ENCODE results near the gene PGGHG.
"Not testable (repeated sequence)": the region's sequence is repeated elsewhere in the genome, so short reads cannot be mapped to it uniquely, and the experiment has no call there.

The PGGHG gene

DNA sequence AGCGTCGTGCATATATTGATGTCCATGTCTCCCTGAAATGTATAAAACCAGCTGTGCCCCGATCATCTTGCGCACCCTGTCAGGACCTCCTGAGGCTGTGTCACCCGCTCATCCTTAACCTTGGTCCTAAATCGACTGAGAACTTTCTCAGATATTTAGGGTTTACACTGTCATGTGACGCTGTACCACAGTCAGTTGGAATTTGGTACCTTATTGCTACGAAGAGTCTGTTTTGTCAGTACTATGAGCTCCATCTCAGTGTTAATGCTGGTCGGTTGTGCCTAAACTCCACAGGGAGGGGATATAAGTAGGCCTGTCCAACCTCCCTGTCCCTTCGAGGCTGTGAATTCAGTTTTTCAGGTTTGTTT lies 16.9 kb downstream of the PGGHG start:
- Histone ChIP-seq H3K27me3 (ENCODE audit: insufficient read depth, low read length) (no peaks in the 10 kb centered on the region), H3K4me2 (ENCODE audit: low read length) (no peak overlapping the region), H3K9me3 (ENCODE audit: low read length) (no peaks in the 10 kb centered on the region), H3K4me1 (ENCODE audit: insufficient read depth, low read length, severe bottlenecking) (peaks cover 7% of the 10 kb centered on the region), H3K9ac (ENCODE audit: low read length) (no peak overlapping the region), H3K36me3 (ENCODE audit: insufficient read depth, low read length) (no peaks in the 10 kb centered on the region), H3K9me2 (ENCODE audit: low read depth, low read length) (no peaks in the 10 kb centered on the region), H3K79me2 (ENCODE audit: insufficient read depth, low read length) (no peaks in the 10 kb centered on the region), H3F3A (ENCODE audit: insufficient read depth, low read length) (no peaks in the 10 kb centered on the region), H3K4me3 (ENCODE audit: low read depth, low read length, poor library complexity, severe bottlenecking) (no peak overlapping the region), H4K20me1 (ENCODE audit: insufficient read depth, low read length) (no peaks in the 10 kb centered on the region), H2AFZ (ENCODE audit: low read length) (no peak overlapping the region), H3K27ac (ENCODE audit: low read depth, low read length, poor library complexity, severe bottlenecking) (no peak overlapping the region)
- no peak for TF ChIP-seq CTCF (IDR thresholded peaks at IDR 0.05; ENCODE audit: low read length)
- no peak for TF ChIP-seq EZH2 (IDR thresholded peaks at IDR 0.05; ENCODE audit: borderline replicate concordance, low read length)

DNA sequence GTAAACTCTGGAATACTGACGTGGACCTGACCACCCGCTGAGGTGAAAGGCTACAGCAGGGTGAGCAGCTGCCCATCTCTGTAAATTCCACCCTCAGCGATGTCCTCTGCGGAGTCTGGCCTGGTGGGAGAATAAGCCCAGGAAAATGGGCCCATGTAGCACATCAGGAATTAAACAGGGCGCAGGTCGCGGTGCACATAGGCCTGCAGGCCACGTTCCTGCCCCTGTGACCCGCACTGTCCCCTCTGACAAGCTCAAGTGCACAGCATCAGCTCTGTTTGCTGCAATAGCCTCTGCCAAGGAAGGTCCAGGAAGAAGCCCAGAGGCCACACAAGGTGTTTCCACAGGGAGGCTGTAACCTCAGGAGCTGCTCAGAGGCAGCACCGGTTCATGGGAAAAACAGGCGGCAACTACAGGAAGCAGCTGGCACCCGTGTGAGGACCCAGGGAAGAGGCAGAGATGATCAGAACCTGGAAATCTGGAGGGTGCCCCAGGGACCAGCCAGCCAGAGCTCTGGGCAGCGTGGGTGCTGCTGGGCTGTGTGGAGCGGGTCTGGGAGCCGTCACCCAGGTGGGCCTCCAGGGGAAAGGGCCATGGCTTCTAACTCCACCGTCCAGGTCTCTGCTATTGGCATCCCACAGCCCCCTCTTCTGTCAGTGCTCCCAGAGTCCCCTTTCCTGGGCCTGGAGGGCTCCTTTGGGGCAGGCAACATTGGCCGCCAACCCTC lies 17.9 kb downstream of the PGGHG start:
- no peak overlapping the region for H3K4me2 ChIP-seq (ENCODE audit: low read length)
- H3K27ac ChIP-seq (ENCODE audit: low read depth, low read length, poor library complexity, severe bottlenecking), result no peak overlapping the region

DNA sequence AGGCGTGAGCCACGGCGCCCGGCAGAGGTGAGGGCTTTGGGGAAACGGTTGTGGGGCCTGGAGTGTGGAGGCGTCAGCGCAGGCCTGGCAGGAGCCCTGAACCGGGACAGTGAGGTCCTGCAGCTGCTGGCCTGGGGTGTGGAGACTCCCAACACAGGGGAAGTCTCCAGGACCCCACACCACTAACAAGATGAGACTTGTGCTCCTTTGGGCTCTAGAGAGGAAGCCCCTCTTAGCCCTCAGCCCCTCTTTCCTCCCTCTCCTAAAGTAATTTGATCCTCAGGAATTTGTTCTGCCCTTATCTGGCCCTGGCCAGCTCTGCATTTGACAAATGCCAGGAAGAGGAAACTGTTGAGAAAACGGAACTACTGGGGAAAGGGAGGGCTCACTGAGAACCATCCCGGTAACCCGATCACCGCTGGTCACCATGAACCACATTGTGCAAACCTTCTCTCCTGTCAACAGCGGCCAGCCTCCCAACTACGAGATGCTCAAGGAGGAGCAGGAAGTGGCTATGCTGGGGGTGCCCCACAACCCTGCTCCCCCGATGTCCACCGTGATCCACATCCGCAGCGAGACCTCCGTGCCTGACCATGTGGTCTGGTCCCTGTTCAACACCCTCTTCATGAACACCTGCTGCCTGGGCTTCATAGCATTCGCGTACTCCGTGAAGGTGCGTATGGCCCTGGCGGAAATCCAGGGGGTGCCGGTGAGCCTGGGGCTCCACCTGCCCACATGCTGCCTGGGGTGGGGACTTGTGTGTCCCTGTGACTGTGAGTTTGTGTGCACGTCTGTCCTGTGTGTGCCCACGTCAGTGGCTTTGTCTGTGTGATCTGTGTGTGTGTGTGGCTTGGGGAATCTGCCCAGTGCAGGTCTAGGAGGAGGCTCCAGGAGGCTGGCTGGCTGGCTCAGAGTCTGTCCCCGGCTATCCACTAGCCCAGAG lies 19.1 kb downstream of the PGGHG start, which contains the start of gene IFITM2:
Gene IFITM2 (plus strand): TSS at position 51 of the 943 bp plus-strand sequence. CDS start 377 bp downstream, at position 428.
- H3K27me3 ChIP-seq (ENCODE audit: insufficient read depth, low read length); H4K20me1 ChIP-seq (ENCODE audit: insufficient read depth, low read length); H3K79me2 ChIP-seq (ENCODE audit: insufficient read depth, low read length); H3K9me2 ChIP-seq (ENCODE audit: low read depth, low read length); H3K4me1 ChIP-seq (ENCODE audit: insufficient read depth, low read length, severe bottlenecking); H3K36me3 ChIP-seq (ENCODE audit: insufficient read depth, low read length); H3F3A ChIP-seq (ENCODE audit: insufficient read depth, low read length); H2AFZ ChIP-seq (ENCODE audit: low read length); H3K9me3 ChIP-seq (ENCODE audit: low read length); H3K27ac ChIP-seq (ENCODE audit: low read depth, low read length, poor library complexity, severe bottlenecking): not testable (repeated sequence)
- peak within 1 kb of the TSS; percentile 50 for H3K4me3 ChIP-seq (ENCODE audit: low read depth, low read length, poor library complexity, severe bottlenecking)
- H3K9ac ChIP-seq (ENCODE audit: low read length), result peak within 1 kb of the TSS; percentile 18; the same call in 1 of the 2 replicates
- peak within 1 kb of the TSS; percentile 42; the same call in 1 of the 2 replicates for H3K4me2 ChIP-seq (ENCODE audit: low read length)

More for the DNA sequence above, 17.9 kb downstream of the PGGHG start:
- Histone ChIP-seq H2AFZ (ENCODE audit: low read length) (no peak overlapping the region), H3K9me3 (ENCODE audit: low read length) (no peaks in the 10 kb centered on the region), H3K27me3 (ENCODE audit: insufficient read depth, low read length) (peaks cover 3% of the 10 kb centered on the region), H3K79me2 (ENCODE audit: insufficient read depth, low read length) (no peaks in the 10 kb centered on the region), H3F3A (ENCODE audit: insufficient read depth, low read length) (no peaks in the 10 kb centered on the region), H3K9me2 (ENCODE audit: low read depth, low read length) (no peaks in the 10 kb centered on the region), H3K36me3 (ENCODE audit: insufficient read depth, low read length) (no peaks in the 10 kb centered on the region), H3K4me3 (ENCODE audit: low read depth, low read length, poor library complexity, severe bottlenecking) (no peak overlapping the region), H4K20me1 (ENCODE audit: insufficient read depth, low read length) (no peaks in the 10 kb centered on the region), H3K9ac (ENCODE audit: low read length) (no peak overlapping the region), H3K4me1 (ENCODE audit: insufficient read depth, low read length, severe bottlenecking) (peaks cover 7% of the 10 kb centered on the region)
- TF ChIP-seq EZH2 (IDR thresholded peaks at IDR 0.05; ENCODE audit: borderline replicate concordance, low read length) (no peak), CTCF (IDR thresholded peaks at IDR 0.05; ENCODE audit: low read length) (no peak)

DNA sequence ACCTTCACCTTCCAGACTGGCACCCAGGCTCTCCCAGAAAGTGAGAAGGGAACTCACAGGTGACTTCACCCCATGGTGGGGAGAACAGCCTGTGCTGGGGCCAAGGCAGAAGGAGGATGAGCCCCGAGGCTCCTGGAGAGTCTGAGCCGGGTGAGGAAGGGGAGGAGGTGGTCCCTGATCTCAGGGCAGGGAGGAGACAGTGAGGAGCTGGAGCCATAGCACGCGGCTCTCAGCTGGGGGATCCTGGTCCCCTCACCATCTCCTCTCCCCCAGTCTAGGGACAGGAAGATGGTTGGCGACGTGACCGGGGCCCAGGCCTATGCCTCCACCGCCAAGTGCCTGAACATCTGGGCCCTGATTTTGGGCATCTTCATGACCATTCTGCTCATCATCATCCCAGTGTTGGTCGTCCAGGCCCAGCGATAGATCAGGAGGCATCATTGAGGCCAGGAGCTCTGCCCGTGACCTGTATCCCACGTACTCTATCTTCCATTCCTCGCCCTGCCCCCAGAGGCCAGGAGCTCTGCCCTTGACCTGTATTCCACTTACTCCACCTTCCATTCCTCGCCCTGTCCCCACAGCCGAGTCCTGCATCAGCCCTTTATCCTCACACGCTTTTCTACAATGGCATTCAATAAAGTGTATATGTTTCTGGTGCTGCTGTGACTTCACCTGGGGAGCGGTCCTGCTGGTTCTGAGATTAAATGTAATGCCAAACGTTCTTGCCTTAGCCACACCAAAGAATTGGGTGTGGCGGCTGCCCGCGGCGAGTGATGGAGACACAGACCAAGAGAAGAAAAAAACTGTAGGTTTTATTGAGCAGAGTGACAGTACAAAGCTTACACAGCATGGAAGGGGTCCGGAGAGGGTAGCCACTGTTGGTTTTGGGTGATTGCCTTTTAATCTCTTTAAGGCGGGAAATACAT lies 20.1 kb downstream of the PGGHG start:
- H2AFZ ChIP-seq (ENCODE audit: low read length); H3K4me3 ChIP-seq (ENCODE audit: low read depth, low read length, poor library complexity, severe bottlenecking); H3K79me2 ChIP-seq (ENCODE audit: insufficient read depth, low read length); H3K9ac ChIP-seq (ENCODE audit: low read length); H3F3A ChIP-seq (ENCODE audit: insufficient read depth, low read length); H3K27me3 ChIP-seq (ENCODE audit: insufficient read depth, low read length); H3K36me3 ChIP-seq (ENCODE audit: insufficient read depth, low read length); H3K4me2 ChIP-seq (ENCODE audit: low read length); H4K20me1 ChIP-seq (ENCODE audit: insufficient read depth, low read length); H3K27ac ChIP-seq (ENCODE audit: low read depth, low read length, poor library complexity, severe bottlenecking); H3K9me2 ChIP-seq (ENCODE audit: low read depth, low read length); H3K9me3 ChIP-seq (ENCODE audit: low read length): not testable (repeated sequence)
- H3K4me1 ChIP-seq (ENCODE audit: insufficient read depth, low read length, severe bottlenecking), result peaks cover 14% of the 10 kb centered on the region

DNA sequence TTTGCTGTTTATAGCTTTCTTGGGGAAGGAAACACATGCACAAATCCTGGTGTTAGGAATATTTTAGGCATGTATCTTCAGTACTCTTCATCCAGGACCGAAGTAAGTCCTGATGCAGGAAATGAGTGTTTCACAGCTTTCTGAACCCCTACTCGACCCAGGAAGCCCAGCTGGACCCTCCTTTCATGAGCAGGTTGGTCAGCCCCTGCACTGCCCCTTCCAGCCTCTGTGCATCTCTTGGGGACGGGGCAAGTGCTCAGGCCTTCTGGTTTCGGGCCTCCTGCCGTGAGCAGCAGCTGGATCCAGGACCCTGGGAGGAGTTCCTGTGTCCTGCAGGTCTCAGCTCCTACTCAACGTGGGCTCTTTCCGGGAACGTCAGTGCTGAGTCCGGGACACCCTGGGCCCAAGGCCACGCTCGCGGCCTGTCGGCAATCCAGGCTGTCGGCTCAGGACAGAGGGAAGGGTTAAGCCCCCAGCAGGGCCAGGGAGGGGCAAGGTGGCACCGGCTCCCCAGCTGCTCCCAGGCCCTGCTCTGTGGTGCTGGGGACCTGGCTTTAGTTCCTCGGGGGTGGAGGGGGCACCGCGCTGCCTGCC lies 21.1 kb downstream of the PGGHG start:
- not testable (repeated sequence) for H3K9ac ChIP-seq (ENCODE audit: low read length); H3K27ac ChIP-seq (ENCODE audit: low read depth, low read length, poor library complexity, severe bottlenecking); H3K4me3 ChIP-seq (ENCODE audit: low read depth, low read length, poor library complexity, severe bottlenecking)

More for the DNA sequence above, 21.1 kb downstream of the PGGHG start:
- not testable (repeated sequence) for H3F3A ChIP-seq (ENCODE audit: insufficient read depth, low read length); H3K9me3 ChIP-seq (ENCODE audit: low read length); H3K27me3 ChIP-seq (ENCODE audit: insufficient read depth, low read length); H3K9me2 ChIP-seq (ENCODE audit: low read depth, low read length); H3K79me2 ChIP-seq (ENCODE audit: insufficient read depth, low read length); H4K20me1 ChIP-seq (ENCODE audit: insufficient read depth, low read length); H3K4me2 ChIP-seq (ENCODE audit: low read length); H2AFZ ChIP-seq (ENCODE audit: low read length); H3K36me3 ChIP-seq (ENCODE audit: insufficient read depth, low read length)
- H3K4me1 ChIP-seq (ENCODE audit: insufficient read depth, low read length, severe bottlenecking), result peaks cover 16% of the 10 kb centered on the region
